Right lobe of liver (tissue), 4 donors: ENCODE measurements around the gene NFASC.

Source experiments
- CTCF ChIP-seq, 4 donors: fragments of 200-600 bp in 3 of 4; fragments of 450-650 bp in 1 of 4; IDR thresholded peaks; one replicate each; pipeline versions ENCODE4 v1.5.1 to v1.8.0; 2016 to 2022; ENCODE audit warnings: antibody characterized with exemption in 4 of 4, mild to moderate bottlenecking in 2 of 4
- POLR2A ChIP-seq: fragments of 450-650 bp; IDR thresholded peaks from one replicate; pipeline ENCODE4 v1.6.1; 2017; ENCODE audit warnings: antibody characterized with exemption, mild to moderate bottlenecking
- donor health status: DM: no; HTN: no; CAD: no.
- donor health status: DM: no; HTN: no; CAD: no.
- donor health status: DM: no; HTN: yes; CAD: no.

GRCh38 chr1:204859861-204860267, 10.8 kb upstream of the NFASC start:
- TF ChIP-seq CTCF (IDR thresholded peaks at IDR 0.05) (no peak), POLR2A (no peak)
